ENCODE data around the gene MRPL4. TPM values are rescaled to one million over a fixed set of nuclear protein-coding genes. Genes with fewer than 3 reads are reported as not detected.
"Not testable (repeated sequence)": the region's sequence is repeated elsewhere in the genome, so short reads cannot be mapped to it uniquely, and the experiment has no call there.

The MRPL4 gene
- total RNA-seq, 2 donors from 2014 or later, result 72.6 to 75.6 TPM

DNA sequence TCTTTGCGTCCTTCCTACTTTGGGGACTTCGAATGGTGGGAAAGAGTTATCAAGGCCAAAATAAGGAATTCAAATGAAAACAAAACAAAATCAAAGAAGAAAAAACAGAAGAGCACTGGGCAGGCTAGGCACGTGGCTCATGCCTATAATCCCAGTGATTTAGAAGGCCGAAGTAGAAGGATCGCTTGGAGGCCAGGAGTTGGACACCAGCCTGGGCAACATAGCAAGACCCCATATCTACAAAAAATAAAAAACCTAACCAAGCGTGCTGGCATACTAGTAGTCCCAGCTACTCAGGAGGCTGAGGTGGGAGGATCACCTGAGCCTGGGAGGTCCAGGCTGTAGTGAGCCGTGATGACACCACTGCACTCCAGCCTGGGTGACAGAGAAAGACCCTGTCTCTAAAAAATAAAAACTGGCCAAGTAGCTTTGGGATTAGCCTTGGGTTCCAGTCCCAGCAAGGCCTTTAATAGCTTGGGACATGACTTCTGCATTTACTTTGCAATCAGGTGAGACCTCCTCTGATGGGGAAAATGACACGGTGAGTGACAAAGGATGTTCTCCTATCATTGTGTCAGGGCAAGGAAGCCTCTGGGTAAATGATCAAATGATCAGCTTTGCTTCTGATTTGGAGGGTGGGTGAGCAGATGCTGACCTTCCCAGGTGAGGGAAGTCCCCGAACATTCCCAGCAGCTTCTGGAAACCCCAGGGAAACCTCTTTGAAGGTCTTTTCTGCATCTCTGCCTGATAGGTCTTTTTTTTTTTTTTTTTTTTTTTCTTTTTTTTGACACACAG lies 26.0 kb downstream of the MRPL4 start:
- Histone ChIP-seq H3K36me3 (no peaks in the 10 kb centered on the region), H3K9me3 (no peaks in the 10 kb centered on the region), H3K27me3 (replicated peaks; ENCODE audit: insufficient read depth) (no peaks in the 10 kb centered on the region), H3K27ac (no peak overlapping the region), H3K4me1 (replicated peaks) (no peaks in the 10 kb centered on the region), H3K4me3 (no peak overlapping the region)
- no peak for DNase-seq (ENCODE audit: low spot score)
- 88% methylated on average over 9 of the region's 9 CpGs for WGBS
- intact Hi-C loops (cut with DNase I), result no loop called here
- TF ChIP-seq POLR2AphosphoS5 (IDR thresholded peaks at IDR 0.05) (no peak), POLR2A (IDR thresholded peaks at IDR 0.05) (no peak)
- TF ChIP-seq, protein P1, sequence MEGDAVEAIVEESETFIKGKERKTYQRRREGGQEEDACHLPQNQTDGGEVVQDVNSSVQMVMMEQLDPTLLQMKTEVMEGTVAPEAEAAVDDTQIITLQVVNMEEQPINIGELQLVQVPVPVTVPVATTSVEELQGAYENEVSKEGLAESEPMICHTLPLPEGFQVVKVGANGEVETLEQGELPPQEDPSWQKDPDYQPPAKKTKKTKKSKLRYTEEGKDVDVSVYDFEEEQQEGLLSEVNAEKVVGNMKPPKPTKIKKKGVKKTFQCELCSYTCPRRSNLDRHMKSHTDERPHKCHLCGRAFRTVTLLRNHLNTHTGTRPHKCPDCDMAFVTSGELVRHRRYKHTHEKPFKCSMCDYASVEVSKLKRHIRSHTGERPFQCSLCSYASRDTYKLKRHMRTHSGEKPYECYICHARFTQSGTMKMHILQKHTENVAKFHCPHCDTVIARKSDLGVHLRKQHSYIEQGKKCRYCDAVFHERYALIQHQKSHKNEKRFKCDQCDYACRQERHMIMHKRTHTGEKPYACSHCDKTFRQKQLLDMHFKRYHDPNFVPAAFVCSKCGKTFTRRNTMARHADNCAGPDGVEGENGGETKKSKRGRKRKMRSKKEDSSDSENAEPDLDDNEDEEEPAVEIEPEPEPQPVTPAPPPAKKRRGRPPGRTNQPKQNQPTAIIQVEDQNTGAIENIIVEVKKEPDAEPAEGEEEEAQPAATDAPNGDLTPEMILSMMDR (IDR thresholded peaks at IDR 0.05), result no peak

DNA sequence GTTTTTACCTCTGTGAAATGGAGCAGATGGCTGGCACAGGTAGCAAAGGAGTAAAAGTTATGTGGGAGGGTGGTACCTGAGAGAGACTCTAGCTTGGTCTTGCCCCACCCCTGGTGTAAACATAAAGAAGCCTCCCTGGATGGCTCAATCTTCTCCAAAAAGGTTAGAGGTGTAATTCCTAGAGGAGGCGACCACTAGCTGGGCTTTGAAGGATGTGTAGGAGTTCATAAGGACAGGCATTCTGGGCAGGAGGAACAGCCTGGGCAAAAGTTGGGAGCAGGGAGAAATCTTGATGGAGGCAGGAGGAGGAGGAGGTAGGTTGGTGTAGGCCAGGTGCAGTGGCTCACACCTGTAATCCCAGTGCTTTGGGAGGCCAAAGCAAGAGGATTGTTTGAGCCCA lies 26.9 kb downstream of the MRPL4 start:
- Histone ChIP-seq H3K4me1 (replicated peaks) (no peaks in the 10 kb centered on the region), H3K36me3 (no peaks in the 10 kb centered on the region), H3K27ac (no peak overlapping the region), H3K9me3 (no peaks in the 10 kb centered on the region), H3K4me3 (no peak overlapping the region), H3K27me3 (replicated peaks; ENCODE audit: insufficient read depth) (no peaks in the 10 kb centered on the region)
- TF ChIP-seq POLR2A (IDR thresholded peaks at IDR 0.05), result no peak
- TF ChIP-seq POLR2AphosphoS5 (IDR thresholded peaks at IDR 0.05), result no peak
- TF ChIP-seq, protein P1 (IDR thresholded peaks at IDR 0.05), result no peak
- no peak for DNase-seq (ENCODE audit: low spot score)
- 100% methylated on average over 1 of the region's 1 CpG for WGBS
- intact Hi-C loops (cut with DNase I), result no loop called here

DNA sequence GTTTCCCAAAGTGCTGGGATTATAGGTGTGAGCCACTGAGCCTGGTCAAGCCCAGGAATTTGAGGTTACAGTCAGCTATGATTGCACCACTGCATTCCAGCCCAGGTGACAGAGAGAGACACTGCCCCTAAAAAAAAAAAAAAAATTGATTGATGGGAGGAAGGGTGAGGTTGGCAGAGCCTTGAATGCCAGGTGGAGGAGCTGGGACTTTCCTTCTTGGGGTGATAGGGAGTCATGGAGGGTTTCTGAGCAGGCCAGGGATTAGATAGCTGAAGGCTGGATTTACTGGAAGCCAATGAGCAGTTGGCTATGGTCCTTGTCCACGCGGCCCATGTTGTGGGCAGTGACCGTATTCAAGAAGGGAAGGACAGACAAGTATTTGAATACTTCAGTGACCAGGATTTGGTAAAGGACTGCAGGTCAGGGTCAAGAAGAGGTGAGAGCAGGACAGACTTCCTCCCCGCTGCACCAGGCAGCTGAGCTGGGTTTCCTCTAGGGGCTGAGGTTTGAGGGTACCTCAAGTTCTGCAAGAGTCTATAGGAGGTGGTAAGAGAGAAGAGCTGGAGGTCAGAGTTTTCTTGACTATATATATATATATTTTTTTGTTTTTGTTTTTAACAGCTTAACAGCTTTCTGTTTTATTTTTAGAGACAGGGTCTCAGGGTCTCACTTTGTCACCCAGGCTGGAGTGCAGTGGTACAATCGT lies 27.9 kb downstream of the MRPL4 start:
- H3K4me3 ChIP-seq, result no peak overlapping the region
- DNase-seq (ENCODE audit: low spot score), result no peak
- TF ChIP-seq POLR2A (IDR thresholded peaks at IDR 0.05) (no peak), POLR2AphosphoS5 (IDR thresholded peaks at IDR 0.05) (no peak)
- TF ChIP-seq, protein P1 (IDR thresholded peaks at IDR 0.05), result no peak
- no peaks in the 10 kb centered on the region for H3K36me3 ChIP-seq
- H3K9me3 ChIP-seq, result no peaks in the 10 kb centered on the region
- no peaks in the 10 kb centered on the region for H3K4me1 ChIP-seq (replicated peaks)
- H3K27me3 ChIP-seq (replicated peaks; ENCODE audit: insufficient read depth), result no peaks in the 10 kb centered on the region
- 84% methylated on average over 5 of the region's 5 CpGs for WGBS
- intact Hi-C loops (cut with DNase I), result no loop called here
- no peak overlapping the region for H3K27ac ChIP-seq

DNA sequence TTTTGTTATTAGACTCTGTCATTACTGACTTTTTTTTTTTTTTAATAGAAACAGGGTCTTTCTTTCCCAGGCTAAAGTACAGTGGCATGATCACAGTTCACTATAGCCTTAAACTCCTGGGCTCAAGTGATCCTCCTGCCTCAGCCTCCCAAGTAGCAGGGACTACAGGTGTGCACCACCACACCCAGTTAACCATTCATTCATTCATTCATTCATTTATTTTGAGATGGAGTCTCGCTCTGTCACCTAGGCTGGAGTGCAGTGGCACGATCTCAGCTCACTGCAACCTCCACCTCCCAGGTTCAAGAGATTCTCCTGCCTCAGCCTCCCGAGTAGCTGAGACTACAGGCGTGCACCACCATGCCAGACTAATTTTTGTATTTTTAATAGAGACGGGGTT lies 30.0 kb downstream of the MRPL4 start:
- DNase-seq (ENCODE audit: low spot score); H3K4me3 ChIP-seq; H3K4me1 ChIP-seq (replicated peaks); H3K27me3 ChIP-seq (replicated peaks; ENCODE audit: insufficient read depth); H3K9me3 ChIP-seq; intact Hi-C loops (cut with DNase I); H3K36me3 ChIP-seq; H3K27ac ChIP-seq: not testable (repeated sequence)
- WGBS, result 96% methylated on average over 5 of the region's 5 CpGs

DNA sequence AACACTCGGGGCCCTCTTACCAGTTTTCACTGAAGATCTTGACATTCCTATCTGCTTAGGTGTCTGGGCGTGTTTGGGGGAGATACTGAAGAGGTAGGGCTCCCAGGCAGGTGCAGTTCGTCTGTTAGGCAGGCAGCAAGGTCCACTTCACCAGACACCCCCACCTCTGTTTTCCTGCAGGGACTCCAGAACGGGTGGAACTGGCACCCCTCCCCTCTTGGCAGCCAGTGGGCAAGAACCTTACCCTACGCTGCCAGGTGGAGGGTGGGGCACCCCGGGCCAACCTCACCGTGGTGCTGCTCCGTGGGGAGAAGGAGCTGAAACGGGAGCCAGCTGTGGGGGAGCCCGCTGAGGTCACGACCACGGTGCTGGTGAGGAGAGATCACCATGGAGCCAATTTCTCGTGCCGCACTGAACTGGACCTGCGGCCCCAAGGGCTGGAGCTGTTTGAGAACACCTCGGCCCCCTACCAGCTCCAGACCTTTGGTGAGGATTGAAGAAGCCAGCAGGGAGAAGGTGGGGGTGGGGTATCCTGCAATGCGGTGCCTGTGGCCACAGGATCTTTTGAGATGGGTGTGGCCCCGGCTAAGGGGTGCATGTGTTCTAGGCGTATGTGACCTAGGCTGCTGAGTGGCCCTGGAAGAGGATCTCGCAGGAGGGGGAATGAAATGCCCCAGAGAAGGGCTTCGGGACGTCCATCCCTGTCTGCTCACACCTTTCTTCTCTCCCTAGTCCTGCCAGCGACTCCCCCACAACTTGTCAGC lies 31.5 kb downstream of the MRPL4 start:
- Histone ChIP-seq H3K4me3 (no peak overlapping the region), H3K27me3 (replicated peaks; ENCODE audit: insufficient read depth) (peaks cover 5% of the 10 kb centered on the region), H3K27ac (no peak overlapping the region), H3K9me3 (no peaks in the 10 kb centered on the region), H3K36me3 (no peaks in the 10 kb centered on the region), H3K4me1 (replicated peaks) (no peaks in the 10 kb centered on the region)
- 74% methylated on average over 18 of the region's 23 CpGs for WGBS
- intact Hi-C loops (cut with DNase I), result no loop called here
- TF ChIP-seq, protein P1 (IDR thresholded peaks at IDR 0.05), result no peak
- TF ChIP-seq POLR2A (IDR thresholded peaks at IDR 0.05) (no peak), POLR2AphosphoS5 (IDR thresholded peaks at IDR 0.05) (no peak)
- no peak for DNase-seq (ENCODE audit: low spot score)
